DMS79 treated with DMSO at 0.1 percent for 48 hours (cell line): ENCODE results near the gene RPL22.

ENCODE experiments used
- DNase-seq: peaks from one replicate; lab custom pipeline; 2025; lab: John Stamatoyannopoulos, UW

The RPL22 gene

DNA sequence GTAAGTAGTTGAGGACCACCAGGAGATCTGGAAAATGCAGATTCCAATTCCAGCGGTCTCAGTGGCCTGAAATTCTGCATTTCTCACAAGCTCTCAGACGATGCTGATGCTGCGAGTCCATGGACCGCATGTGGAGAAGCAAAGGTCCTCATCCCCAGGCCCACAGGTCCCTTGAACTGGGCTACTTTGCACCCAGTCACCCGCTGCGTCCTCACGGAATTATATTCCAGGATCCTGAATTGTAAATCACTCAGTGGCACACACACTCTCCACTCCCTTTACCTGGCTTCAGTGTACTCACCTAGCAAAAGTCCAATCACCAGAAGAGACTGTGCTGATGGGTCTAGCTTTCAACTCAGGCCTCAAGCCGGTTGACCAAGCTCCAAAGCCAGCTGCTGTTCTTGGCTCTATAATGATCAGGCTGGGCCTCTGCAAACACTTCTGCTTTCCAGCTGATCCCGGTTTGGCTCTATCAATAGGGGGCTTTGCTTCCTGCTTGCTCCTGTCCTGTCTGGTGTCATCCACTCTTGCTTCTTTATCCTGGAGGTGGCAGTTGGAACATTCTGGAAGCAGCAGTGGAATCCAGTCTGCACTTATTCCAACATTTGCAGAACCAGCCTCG is 904 bp upstream of the RPL22 start:
- DNase-seq: no peak

DNA sequence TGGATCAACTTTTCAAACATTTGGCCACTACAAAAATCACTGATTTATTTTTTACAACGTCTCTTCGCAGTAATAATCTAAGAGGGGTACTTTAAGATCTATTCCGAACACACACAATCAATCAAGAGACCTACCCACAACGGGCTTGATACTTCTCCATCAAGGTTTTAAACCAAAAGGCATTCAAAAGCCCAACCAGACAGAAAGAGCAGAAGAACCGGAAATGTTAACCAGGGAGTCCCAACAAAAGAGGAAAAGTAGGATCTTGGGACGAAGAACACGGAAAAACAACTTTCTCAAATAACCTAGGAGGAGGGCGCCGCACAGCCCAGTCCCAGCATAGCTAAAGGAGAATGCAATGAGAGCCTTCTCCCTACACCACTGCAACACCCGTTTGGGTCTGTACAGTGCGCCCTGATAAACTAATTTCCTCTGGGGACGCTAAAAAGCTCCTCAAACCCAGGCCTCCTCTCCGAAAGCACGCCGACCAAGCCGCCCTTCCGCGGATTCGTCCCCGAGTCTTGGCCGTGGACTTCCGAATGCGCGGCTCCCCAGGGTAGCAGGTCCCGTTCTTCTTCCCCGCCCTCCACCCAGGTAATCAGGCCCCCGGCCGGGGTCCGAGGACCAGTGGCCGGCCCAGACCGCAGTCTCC is 623 bp downstream of the RPL22 start:
- DNase-seq: no peak

- DNase-seq: no peak
Observed at GRCh38 chr1:6197746-6198427, 1.5 kb downstream of the RPL22 start.

DNA sequence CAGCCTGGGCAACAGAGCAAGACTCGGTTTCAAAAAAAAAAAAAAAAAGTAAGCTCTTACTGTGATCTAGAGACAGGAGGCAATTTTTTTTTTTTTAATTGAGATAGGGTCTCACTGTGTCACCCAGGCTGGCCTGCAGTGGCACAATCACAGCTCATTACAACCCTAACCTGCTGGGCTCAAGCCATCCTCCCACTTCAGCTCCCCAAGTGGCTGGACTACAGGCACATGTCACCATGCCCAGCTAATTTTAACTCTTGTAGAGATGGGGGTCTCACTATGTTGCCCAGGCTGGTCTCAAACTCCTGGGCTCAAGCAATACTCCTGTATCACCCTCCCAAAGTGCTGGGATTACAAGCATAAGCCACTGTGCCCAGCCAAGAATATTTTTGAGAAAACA is 7.4 kb downstream of the RPL22 start:
- DNase-seq: no peak

DNA sequence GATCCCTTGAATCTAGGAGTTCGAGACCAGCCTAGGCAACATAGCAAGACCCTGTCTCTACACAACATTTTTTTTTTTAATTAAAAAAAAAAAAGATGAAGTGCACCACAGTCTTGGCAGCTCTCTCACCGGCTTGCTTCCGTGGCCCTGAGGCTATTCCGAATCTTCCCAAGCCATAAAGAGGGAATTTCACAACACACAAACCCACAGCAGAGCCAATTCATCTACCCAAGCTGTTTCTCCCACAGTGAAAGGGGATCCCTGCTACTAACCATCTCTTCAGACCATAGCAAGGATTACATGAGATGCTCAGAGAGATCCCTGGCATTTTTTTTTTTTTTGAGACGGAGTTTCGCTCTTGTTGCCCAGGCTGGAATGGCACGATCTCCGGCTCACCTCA is 10.9 kb downstream of the RPL22 start:
- no peak for DNase-seq

DNA sequence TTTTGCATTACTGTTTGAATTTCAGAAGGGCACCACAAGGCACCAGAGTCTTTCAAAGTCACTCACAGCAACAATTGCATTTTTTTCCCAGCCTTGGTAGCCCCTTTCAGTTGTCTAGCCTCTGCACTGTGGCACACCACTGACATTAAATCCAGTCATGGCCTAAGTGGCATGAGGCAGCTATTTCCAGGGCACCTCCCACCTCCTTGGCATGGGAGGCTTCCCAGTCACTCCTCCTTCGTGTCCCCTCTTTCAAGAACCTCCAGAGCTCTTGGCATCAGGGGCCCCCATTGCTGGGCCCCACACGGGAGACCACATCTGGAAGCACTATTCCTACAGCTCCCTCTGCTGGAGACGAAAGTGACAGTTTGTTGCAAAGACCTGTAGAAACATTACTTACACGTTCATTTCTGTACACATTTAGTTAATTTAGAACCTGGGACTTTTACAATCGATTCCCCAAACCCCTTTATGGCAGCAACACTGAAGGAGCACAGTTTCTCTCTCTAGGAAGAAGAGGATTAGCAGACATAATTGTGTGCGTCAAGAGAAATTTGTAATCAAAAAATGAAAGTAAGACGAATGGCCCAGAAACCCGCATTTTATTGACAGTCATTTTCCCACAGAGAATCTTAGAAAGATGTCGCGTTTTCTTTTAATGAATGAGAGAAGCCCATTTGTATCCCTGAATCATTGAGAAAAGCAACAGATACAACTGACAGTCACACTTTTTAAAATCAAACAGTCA is 13.6 kb downstream of the RPL22 start:
- DNase-seq: peak; percentile 13

- DNase-seq: no peak
Observed at GRCh38 chr1:6185151-6185550, 14.2 kb downstream of the RPL22 start.

GRCh38 chr1:6184083-6184783 is 15.2 kb downstream of the RPL22 start:
- no peak for DNase-seq

- peak; percentile 50 for DNase-seq
Observed at GRCh38 chr1:6183520-6183989, 15.8 kb downstream of the RPL22 start.

DNA sequence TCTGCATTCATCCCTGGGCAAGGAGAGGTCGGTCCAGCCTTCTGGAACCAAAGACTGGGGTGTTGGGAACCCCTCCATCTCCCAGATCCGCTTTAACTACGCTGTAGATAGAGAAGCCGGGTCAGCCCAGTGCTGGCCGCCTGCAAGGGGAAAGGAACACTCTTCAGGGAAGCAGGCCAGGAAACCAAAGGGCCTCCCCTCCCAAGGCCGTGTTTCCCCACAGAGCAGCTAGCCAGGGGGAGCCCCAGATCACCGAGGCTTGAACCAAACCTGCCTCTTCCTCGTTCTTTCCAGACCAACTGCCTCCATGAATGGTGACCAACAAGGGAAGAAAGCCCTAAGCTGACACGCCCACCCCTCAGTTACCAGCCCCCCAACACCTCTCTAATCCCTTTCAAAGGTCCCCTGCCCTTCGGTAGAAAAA is 18.0 kb downstream of the RPL22 start:
- DNase-seq: no peak

GRCh38 chr1:6180707-6181311 is 18.6 kb downstream of the RPL22 start:
- peak; percentile 34 for DNase-seq

DNA sequence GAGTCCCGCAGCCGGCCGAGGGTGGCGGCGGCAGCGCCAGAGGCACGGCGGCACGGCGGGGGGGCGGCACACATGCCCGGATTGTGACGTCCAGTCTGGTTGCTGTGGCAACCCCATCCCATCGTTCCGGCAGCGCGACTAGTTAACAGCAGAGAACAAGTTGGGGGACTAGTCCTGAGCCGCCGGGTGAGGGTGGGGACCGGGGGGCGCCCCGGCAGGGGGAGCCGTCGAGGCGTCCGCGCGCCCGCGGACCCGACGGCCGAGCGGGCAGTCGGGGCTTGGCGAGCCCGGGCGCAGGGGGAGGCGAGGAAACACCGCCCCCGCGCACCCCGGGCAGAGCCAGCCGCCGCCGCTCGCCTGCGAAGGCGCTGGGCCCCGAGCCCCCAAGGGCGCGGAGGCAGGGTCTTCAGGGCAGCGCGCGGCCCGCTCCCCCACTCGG is 19.1 kb downstream of the RPL22 start, which contains the start of gene CHD5:
Gene CHD5, minus strand, starts transcription at position 54 of the 439 bp plus-strand sequence. CDS start 298 bp downstream, outside the sequence.
- peak; percentile 24 for DNase-seq

DNA sequence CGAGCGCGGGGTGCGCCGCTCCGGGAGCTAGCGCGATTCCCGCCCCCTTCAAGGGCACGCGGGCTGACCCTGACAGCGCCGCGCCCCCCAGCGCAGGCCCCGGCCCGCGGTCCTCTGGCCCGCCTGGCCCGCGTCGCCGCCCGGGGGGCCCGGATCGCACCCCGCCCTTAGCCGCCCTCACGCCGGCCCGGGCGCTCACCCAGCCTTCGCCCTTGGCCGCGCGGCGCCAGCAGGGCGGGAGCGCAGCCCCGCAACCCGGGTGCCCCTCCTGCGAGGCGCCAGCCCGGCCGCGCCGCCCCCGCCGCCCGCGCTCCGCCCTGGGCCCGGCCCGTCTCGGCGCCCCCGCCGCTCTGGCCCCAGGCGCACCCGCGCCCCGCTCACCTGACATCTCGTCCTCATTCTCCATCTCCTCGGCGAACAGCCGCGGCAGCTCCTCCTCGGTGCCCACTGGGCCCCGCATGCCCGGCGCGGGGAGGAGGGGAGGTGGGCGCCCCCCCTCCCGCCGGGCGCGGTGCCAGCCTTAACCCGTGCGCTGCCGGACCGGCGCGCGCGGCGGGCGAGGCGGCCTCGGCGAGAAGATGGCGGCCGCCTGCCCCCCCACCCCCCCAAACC is 19.7 kb downstream of the RPL22 start:
- peak; percentile 22 for DNase-seq

GRCh38 chr1:6178751-6179563 is 20.4 kb downstream of the RPL22 start:
- DNase-seq: peak; percentile 17

DNA sequence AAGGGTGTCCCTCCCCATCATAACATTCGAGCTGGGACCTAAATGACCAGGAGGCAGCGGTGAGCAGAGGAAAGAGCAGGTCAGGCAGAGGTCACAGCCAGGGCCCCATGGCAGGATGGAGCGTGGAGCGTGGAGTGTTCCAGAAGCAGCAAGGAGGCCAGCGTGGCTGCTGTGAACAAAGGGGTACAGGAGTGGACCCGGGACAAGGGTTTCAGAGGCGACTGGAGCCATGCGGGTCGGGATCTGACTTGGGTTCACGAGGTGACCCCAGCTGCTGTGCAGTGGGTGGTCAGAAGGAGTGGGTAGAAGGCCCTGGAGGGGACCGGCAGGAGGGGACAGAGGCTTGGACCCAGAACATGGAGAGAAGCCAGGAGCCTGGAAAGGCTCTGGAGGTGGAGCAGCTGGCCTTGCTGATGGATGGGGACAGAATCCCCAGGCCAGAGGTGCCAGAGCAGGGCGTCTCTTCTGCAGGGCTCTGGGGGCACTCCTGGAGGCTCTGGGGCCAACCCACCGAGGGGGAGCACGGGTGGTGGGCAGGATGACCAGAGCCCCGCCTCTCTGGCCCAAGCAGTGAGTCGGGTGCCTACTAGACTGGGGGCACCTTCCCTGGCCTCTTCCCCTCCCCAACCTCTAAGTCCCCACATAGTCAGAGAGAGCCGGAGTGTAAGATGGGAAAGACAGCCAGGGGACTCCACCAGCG is 21.6 kb downstream of the RPL22 start:
- no peak for DNase-seq

- no peak for DNase-seq
Observed at GRCh38 chr1:6176779-6177178, 22.6 kb downstream of the RPL22 start.

- DNase-seq: no peak
Observed at GRCh38 chr1:6175411-6175828, 24.0 kb downstream of the RPL22 start.

DNA sequence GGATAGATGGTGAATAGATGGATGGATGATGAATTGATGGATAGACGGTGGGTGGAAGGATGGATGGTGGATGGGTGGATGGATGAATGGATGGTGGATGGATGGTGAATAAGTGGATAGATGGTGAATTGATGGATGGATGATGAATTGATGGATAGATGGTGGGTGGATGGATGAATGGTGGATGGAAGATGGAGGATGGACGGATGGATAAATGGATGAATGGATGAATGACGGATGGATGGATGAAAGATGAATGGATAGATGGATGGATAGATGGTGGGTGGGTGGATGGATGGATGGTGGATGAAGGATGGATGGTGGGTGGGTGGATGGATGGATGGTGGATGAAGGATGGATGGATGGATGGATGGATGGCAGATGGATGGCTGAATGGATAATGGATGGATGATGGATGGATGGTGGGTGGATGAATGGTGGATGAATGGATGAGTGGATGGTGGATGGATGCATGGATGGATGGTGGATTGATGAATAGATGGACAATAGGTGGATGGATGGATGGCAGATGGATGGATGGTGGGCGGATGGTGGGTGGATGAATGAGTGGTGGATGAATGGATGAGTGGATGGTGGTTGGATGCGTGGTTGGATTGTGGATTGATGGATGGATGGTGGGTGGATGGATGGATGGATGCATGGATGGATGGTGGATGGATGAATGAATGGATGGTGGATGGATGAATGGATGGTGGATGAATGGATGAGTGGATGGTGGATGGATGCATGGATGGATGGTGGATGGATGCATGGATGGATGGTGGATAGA is 24.6 kb downstream of the RPL22 start:
- DNase-seq: no peak
